Measurements from ENCODE around the gene AFG3L2. TPM values are rescaled to one million over a fixed set of nuclear protein-coding genes. Genes with fewer than 3 reads are reported as not detected.

Gene AFG3L2
- polyA plus RNA-seq, 3 donors from 2014 or later, result 22.1 to 28.5 (median 27.8) TPM

- Mint-ChIP-seq H3K4me1 (no peaks in the 10 kb centered on the region), H3K4me3 (no peak overlapping the region), H3K27ac (no peak overlapping the region), H3K36me3 (peaks cover 11 to 16% (median 12%) of the 10 kb centered on the region in 3 donors), H3K9me3 (no peaks in the 10 kb centered on the region), H3K27me3 (ENCODE audit: low read depth in 3 of 3) (peaks cover 0 to 1% (median 0%) of the 10 kb centered on the region in 3 donors)
- no peak for DNase-seq
These were observed 55.7 kb downstream of the AFG3L2 start for GRCh38 chr18:12321333-12321732.

- H3K36me3 Mint-ChIP-seq, result peaks cover 6 to 8% (median 6%) of the 10 kb centered on the region in 3 donors
- no peaks in the 10 kb centered on the region for H3K4me1 Mint-ChIP-seq
- no peak overlapping the region for H3K27ac Mint-ChIP-seq
- no peak for DNase-seq
- no peaks in the 10 kb centered on the region for H3K9me3 Mint-ChIP-seq
- H3K4me3 Mint-ChIP-seq, result no peak overlapping the region
- H3K27me3 Mint-ChIP-seq (ENCODE audit: low read depth in 3 of 3), result peaks cover 0 to 1% (median 0%) of the 10 kb centered on the region in 3 donors
These were observed 58.2 kb downstream of the AFG3L2 start for GRCh38 chr18:12318857-12319256.

- no peak overlapping the region for H3K4me3 Mint-ChIP-seq
- peaks cover 6 to 8% (median 6%) of the 10 kb centered on the region in 3 donors for H3K36me3 Mint-ChIP-seq
- H3K9me3 Mint-ChIP-seq, result peaks cover 0 to 3% (median 0%) of the 10 kb centered on the region in 6 donors
- DNase-seq, result no peak
- peaks cover 0 to 1% (median 0%) of the 10 kb centered on the region in 3 donors for H3K27me3 Mint-ChIP-seq (ENCODE audit: low read depth in 3 of 3)
- no peak overlapping the region for H3K27ac Mint-ChIP-seq
- no peaks in the 10 kb centered on the region for H3K4me1 Mint-ChIP-seq
These were observed 58.7 kb downstream of the AFG3L2 start for GRCh38 chr18:12318334-12318697.

- peaks cover 0 to 6% (median 1%) of the 10 kb centered on the region in 6 donors for H3K9me3 Mint-ChIP-seq
- H3K4me3 Mint-ChIP-seq, result no peak overlapping the region
- no peak overlapping the region for H3K27ac Mint-ChIP-seq
These were observed 59.2 kb downstream of the AFG3L2 start for GRCh38 chr18:12317664-12318333.

GRCh38 chr18:12315911-12316310 lies 61.1 kb downstream of the AFG3L2 start:
- Mint-ChIP-seq H3K4me1 (no peaks in the 10 kb centered on the region), H3K4me3 (no peak overlapping the region), H3K27me3 (ENCODE audit: low read depth in 3 of 3) (peaks cover 0 to 6% (median 2%) of the 10 kb centered on the region in 3 donors), H3K36me3 (peaks cover 1 to 6% (median 6%) of the 10 kb centered on the region in 3 donors), H3K9me3 (peaks cover 0 to 18% (median 12%) of the 10 kb centered on the region in 6 donors), H3K27ac (no peak overlapping the region)
- no peak for DNase-seq

More at GRCh38 chr18:12317664-12318333, 59.2 kb downstream of the AFG3L2 start:
- Mint-ChIP-seq H3K36me3 (peaks cover 4 to 6% (median 6%) of the 10 kb centered on the region in 3 donors), H3K27me3 (ENCODE audit: low read depth in 3 of 3) (peaks cover 0 to 1% (median 0%) of the 10 kb centered on the region in 3 donors), H3K4me1 (no peaks in the 10 kb centered on the region)
- no peak for DNase-seq

- Mint-ChIP-seq H3K4me1 (no peaks in the 10 kb centered on the region), H3K9me3 (peaks cover 0 to 18% (median 14%) of the 10 kb centered on the region in 6 donors), H3K27ac (no peak overlapping the region), H3K27me3 (ENCODE audit: low read depth in 3 of 3) (peaks cover 4 to 6% (median 4%) of the 10 kb centered on the region in 3 donors), H3K4me3 (no peak overlapping the region), H3K36me3 (peaks cover 0 to 6% (median 5%) of the 10 kb centered on the region in 3 donors)
- no peak for DNase-seq
These were observed 61.5 kb downstream of the AFG3L2 start for GRCh38 chr18:12315490-12315889.

- H3K36me3 Mint-ChIP-seq, result peaks cover under 1 to 7% (median 5%) of the 10 kb centered on the region in 3 donors
- peaks cover 0 to 18% (median 14%) of the 10 kb centered on the region in 6 donors for H3K9me3 Mint-ChIP-seq
- DNase-seq, result no peak
- H3K27me3 Mint-ChIP-seq (ENCODE audit: low read depth in 3 of 3), result peaks cover 4 to 7% (median 5%) of the 10 kb centered on the region in 3 donors
- no peak overlapping the region for H3K4me3 Mint-ChIP-seq
- no peaks in the 10 kb centered on the region for H3K4me1 Mint-ChIP-seq
- no peak overlapping the region for H3K27ac Mint-ChIP-seq
These were observed 62.3 kb downstream of the AFG3L2 start for GRCh38 chr18:12314591-12315305.

GRCh38 chr18:12313530-12314245 lies 63.3 kb downstream of the AFG3L2 start:
- Mint-ChIP-seq H3K4me3 (no peak overlapping the region), H3K4me1 (peaks cover 4 to 5% of the 10 kb centered on the region in 2 donors), H3K9me3 (peaks cover 0 to 18% (median 14%) of the 10 kb centered on the region in 6 donors), H3K36me3 (peaks cover 4 to 11% (median 5%) of the 10 kb centered on the region in 3 donors), H3K27me3 (ENCODE audit: low read depth in 3 of 3) (peaks cover 4 to 17% (median 7%) of the 10 kb centered on the region in 3 donors), H3K27ac (no peak overlapping the region)
- DNase-seq, result no peak

GRCh38 chr18:12312976-12313375 lies 64.1 kb downstream of the AFG3L2 start:
- Mint-ChIP-seq H3K36me3 (peaks cover 4 to 11% (median 5%) of the 10 kb centered on the region in 3 donors), H3K27ac (no peak overlapping the region), H3K27me3 (ENCODE audit: low read depth in 3 of 3) (peaks cover 4 to 17% (median 6%) of the 10 kb centered on the region in 3 donors), H3K4me3 (no peak overlapping the region), H3K4me1 (peaks cover 4 to 5% of the 10 kb centered on the region in 2 donors), H3K9me3 (peaks cover 0 to 18% (median 14%) of the 10 kb centered on the region in 6 donors)
- no peak for DNase-seq

- Mint-ChIP-seq H3K27me3 (ENCODE audit: low read depth in 3 of 3) (peaks cover 15 to 24% (median 16%) of the 10 kb centered on the region in 3 donors), H3K4me1 (peaks cover 10 to 16% of the 10 kb centered on the region in 2 donors), H3K27ac (no peak overlapping the region), H3K36me3 (peaks cover 4 to 11% (median 9%) of the 10 kb centered on the region in 3 donors), H3K4me3 (no peak overlapping the region), H3K9me3 (peaks cover 0 to 18% (median 14%) of the 10 kb centered on the region in 6 donors)
- DNase-seq, result no peak
These were observed 66.3 kb downstream of the AFG3L2 start for GRCh38 chr18:12310762-12311161.

- Mint-ChIP-seq H3K4me3 (peak overlapping the region in 1 of 5 donors; percentile 42), H3K4me1 (peaks cover 10 to 16% of the 10 kb centered on the region in 2 donors), H3K27me3 (ENCODE audit: low read depth in 3 of 3) (peaks cover 15 to 24% (median 19%) of the 10 kb centered on the region in 3 donors), H3K9me3 (peaks cover 0 to 18% (median 14%) of the 10 kb centered on the region in 6 donors), H3K36me3 (peaks cover 4 to 11% (median 9%) of the 10 kb centered on the region in 3 donors), H3K27ac (no peak overlapping the region)
- no peak for DNase-seq
These were observed 67.3 kb downstream of the AFG3L2 start for GRCh38 chr18:12309683-12310198.

GRCh38 chr18:12308386-12309100 lies 68.5 kb downstream of the AFG3L2 start:
- peaks cover 15 to 32% (median 23%) of the 10 kb centered on the region in 3 donors for H3K27me3 Mint-ChIP-seq (ENCODE audit: low read depth in 3 of 3)
- peaks cover 0 to 17% (median 14%) of the 10 kb centered on the region in 6 donors for H3K9me3 Mint-ChIP-seq
- DNase-seq, result no peak
- H3K4me1 Mint-ChIP-seq, result peaks cover 10 to 16% of the 10 kb centered on the region in 2 donors
- H3K27ac Mint-ChIP-seq, result no peak overlapping the region
- H3K36me3 Mint-ChIP-seq, result peaks cover 4 to 11% (median 9%) of the 10 kb centered on the region in 3 donors
- H3K4me3 Mint-ChIP-seq, result peak overlapping the region; percentile 15 to 64 (median 35)
